Activated CD4-positive, CD25-positive, alpha-beta regulatory T cell treated with anti-CD3 and anti-CD28 coated beads, Interleukin-2, amount 50 U/mL, for 16 hours (primary cell): ENCODE results near the gene PTMS.

ENCODE experiments used
- DNase-seq: peaks from one replicate; pipeline ENCODE4 v3.0.0-alpha.2; 2020; ENCODE audit warnings: low read depth, low spot score

The PTMS gene

GRCh38 chr12:6771509-6772330, 5.6 kb downstream of the PTMS start:
- DNase-seq = no peak

- no peak for DNase-seq
These were observed 6.2 kb downstream of the PTMS start, which contains the start of gene LAG3 for GRCh38 chr12:6772331-6772695. LAG3 (plus strand) TSS chr12:6772520; CDS start chr12:6772853, 333 bp downstream.

GRCh38 chr12:6772726-6773589, 6.8 kb downstream of the PTMS start:
- DNase-seq = no peak

- DNase-seq = no peak
These were observed 7.6 kb downstream of the PTMS start for GRCh38 chr12:6773590-6774351.

- no peak for DNase-seq
These were observed 8.4 kb downstream of the PTMS start for GRCh38 chr12:6774499-6775062.

GRCh38 chr12:6775185-6776174, 9.3 kb downstream of the PTMS start:
- no peak for DNase-seq

- DNase-seq = no peak
These were observed 11.2 kb downstream of the PTMS start for GRCh38 chr12:6777386-6777785.

GRCh38 chr12:6778217-6778573, 12.0 kb downstream of the PTMS start:
- no peak for DNase-seq

- peak; percentile 81 for DNase-seq
These were observed 12.7 kb downstream of the PTMS start for GRCh38 chr12:6778574-6779550.

- DNase-seq = no peak
These were observed 13.7 kb downstream of the PTMS start for GRCh38 chr12:6779708-6780432.

GRCh38 chr12:6780573-6780972, 14.4 kb downstream of the PTMS start:
- DNase-seq = no peak

GRCh38 chr12:6782119-6782518, 16.0 kb downstream of the PTMS start:
- DNase-seq = no peak

GRCh38 chr12:6782850-6783566, 16.8 kb downstream of the PTMS start:
- no peak for DNase-seq

- DNase-seq = no peak
These were observed 17.7 kb downstream of the PTMS start for GRCh38 chr12:6783828-6784227.

GRCh38 chr12:6784296-6784695, 18.1 kb downstream of the PTMS start:
- DNase-seq = no peak

GRCh38 chr12:6784761-6785160, 18.6 kb downstream of the PTMS start:
- DNase-seq = no peak

GRCh38 chr12:6786416-6787094, 20.4 kb downstream of the PTMS start:
- no peak for DNase-seq
